OCI-LY1 (cell line): ENCODE results near the gene OR10G3.
"Not testable (repeated sequence)": the region's sequence is repeated elsewhere in the genome, so short reads cannot be mapped to it uniquely, and the experiment has no call there.

ENCODE experiments used
- H2AFZ ChIP-seq: fragments of 200-600 bp; sonication (generic), shearing (Covaris generic); 2 replicates; pipeline ENCODE4 v1.6.0; 2014; ENCODE audit warnings: antibody characterized with exemption, mild to moderate bottlenecking, low read length
- H3F3A ChIP-seq: fragments of 200-600 bp; sonication (generic), shearing (Covaris generic); 2 replicates; pipeline ENCODE4 v1.6.0; 2014; ENCODE audit warnings: mild to moderate bottlenecking, antibody characterized with exemption, low read length, moderate library complexity; ENCODE audit not compliant: insufficient read depth
- H3K27ac ChIP-seq: fragments of 200-600 bp; sonication (generic); 2 replicates; pipeline ENCODE4 v1.5.1; 2014; ENCODE audit warnings: low read length, mixed run types, mild to moderate bottlenecking, low read depth; ENCODE audit not compliant: poor library complexity, severe bottlenecking
- H3K27me3 ChIP-seq: fragments of 200-600 bp; sonication (generic); 2 replicates; pipeline ENCODE4 v1.6.0; 2014; ENCODE audit warnings: antibody characterized with exemption, mild to moderate bottlenecking, low read length, moderate library complexity; ENCODE audit not compliant: insufficient read depth
- H3K36me3 ChIP-seq: fragments of 200-600 bp; sonication (generic); 2 replicates; pipeline ENCODE4 v1.6.1; 2014; ENCODE audit warnings: mild to moderate bottlenecking, antibody characterized with exemption, low read length, moderate library complexity, mixed read lengths; ENCODE audit not compliant: insufficient read depth
- H3K4me1 ChIP-seq: fragments of 200-600 bp; sonication (generic); 2 replicates; pipeline ENCODE4 v1.5.1; 2014; ENCODE audit warnings: mild to moderate bottlenecking, low read length, moderate library complexity; ENCODE audit not compliant: insufficient read depth, severe bottlenecking
- H3K4me2 ChIP-seq: fragments of 200-600 bp; sonication (generic), shearing (Covaris generic); 2 replicates; pipeline ENCODE4 v1.6.1; 2014; ENCODE audit warnings: low read length
- H3K4me3 ChIP-seq: fragments of 200-600 bp; sonication (generic); 2 replicates; pipeline ENCODE4 v1.5.1; 2014; ENCODE audit warnings: low read length, low read depth, mild to moderate bottlenecking, mixed read lengths; ENCODE audit not compliant: poor library complexity, severe bottlenecking
- H3K79me2 ChIP-seq: fragments of 200-600 bp; shearing (Covaris generic); 2 replicates; pipeline ENCODE4 v1.6.1; 2016; ENCODE audit warnings: mixed run types, low read length, mixed read lengths; ENCODE audit not compliant: insufficient read depth
- H3K9ac ChIP-seq: fragments of 200-600 bp; sonication (generic), shearing (Covaris generic); 2 replicates; pipeline ENCODE4 v1.6.1; 2014; ENCODE audit warnings: mild to moderate bottlenecking, low read length, mixed read lengths
- H3K9me2 ChIP-seq: fragments of 200-600 bp; sonication (generic), shearing (Covaris generic); 2 replicates; pipeline ENCODE4 v1.6.1; 2014; ENCODE audit warnings: low read depth, mild to moderate bottlenecking, low read length, mixed read lengths
- H3K9me3 ChIP-seq: fragments of 200-600 bp; shearing (Covaris generic); 2 replicates; pipeline ENCODE4 v1.6.1; 2014; ENCODE audit warnings: low read length, mixed read lengths
- H4K20me1 ChIP-seq: fragments of 200-600 bp; sonication (generic), shearing (Covaris generic); 2 replicates; pipeline ENCODE4 v1.6.0; 2016; ENCODE audit warnings: mild to moderate bottlenecking, low read length; ENCODE audit not compliant: insufficient read depth
- CTCF ChIP-seq: fragments of 200-600 bp; sonication (generic), shearing (Covaris generic); IDR thresholded peaks from 2 replicates; pipeline ENCODE4 v1.5.1; 2017; ENCODE audit warnings: mild to moderate bottlenecking, antibody characterized with exemption, low read length, moderate library complexity, mixed read lengths
- EZH2 ChIP-seq: fragments of 200-600 bp; sonication (generic), shearing (Covaris generic); IDR thresholded peaks from 2 replicates; pipeline ENCODE4 v1.8.0; 2017; ENCODE audit warnings: borderline replicate concordance, mixed run types, mild to moderate bottlenecking, antibody characterized with exemption, low read length, moderate library complexity, mixed read lengths

Gene OR10G3

DNA sequence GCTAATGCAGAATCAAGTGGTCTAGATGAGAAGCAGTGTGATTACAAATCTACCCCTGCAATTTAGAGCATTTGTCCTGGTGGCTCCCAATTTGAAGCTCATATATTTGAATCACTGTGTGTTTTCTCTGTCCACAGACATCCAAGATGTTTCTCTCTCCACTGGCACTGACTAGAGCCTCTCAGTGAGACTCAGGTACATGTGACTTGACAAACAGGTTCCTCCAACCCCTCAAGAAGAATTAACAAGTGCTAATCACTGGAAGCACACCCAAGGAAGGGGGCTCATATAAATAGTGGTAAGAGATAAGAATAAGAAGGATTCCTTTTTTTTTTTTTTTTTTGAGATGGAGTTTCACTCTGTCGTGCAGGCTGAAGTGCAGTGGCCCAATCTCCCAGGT lies 34.4 kb upstream of the OR10G3 start:
- Histone ChIP-seq H3K36me3 (no peaks in the 10 kb centered on the region), H3K27ac (no peak overlapping the region), H2AFZ (no peak overlapping the region), H3K4me1 (no peaks in the 10 kb centered on the region), H3K27me3 (no peaks in the 10 kb centered on the region), H3K9me3 (no peaks in the 10 kb centered on the region), H4K20me1 (no peaks in the 10 kb centered on the region), H3K9ac (no peak overlapping the region), H3F3A (no peaks in the 10 kb centered on the region), H3K9me2 (no peaks in the 10 kb centered on the region), H3K79me2 (no peaks in the 10 kb centered on the region), H3K4me3 (no peak overlapping the region), H3K4me2 (no peak overlapping the region)
- TF ChIP-seq CTCF (no peak), EZH2 (no peak)

DNA sequence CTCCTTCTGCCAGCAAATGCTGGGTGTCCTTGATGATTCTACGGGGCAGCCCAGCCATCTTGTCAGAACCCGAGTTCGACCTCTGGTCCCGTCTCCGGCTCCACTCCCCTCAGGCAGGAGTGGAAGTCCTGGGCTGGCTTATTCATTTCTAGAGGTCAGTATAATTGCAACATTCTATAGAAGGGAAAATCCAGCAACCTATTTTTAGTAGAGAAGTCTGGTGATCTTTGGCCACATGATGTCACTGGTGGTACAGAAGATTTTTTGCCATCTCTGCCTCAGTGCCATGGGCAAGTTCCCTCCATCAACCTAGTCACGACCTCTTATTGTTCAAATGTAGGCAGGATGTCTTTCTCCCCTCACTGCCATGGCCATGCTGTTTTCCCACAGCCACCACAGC lies 32.4 kb upstream of the OR10G3 start:
- no peaks in the 10 kb centered on the region for H3K36me3 ChIP-seq
- no peaks in the 10 kb centered on the region for H3K4me1 ChIP-seq
- no peak overlapping the region for H3K27ac ChIP-seq
- H3K9me3 ChIP-seq = no peaks in the 10 kb centered on the region
- no peaks in the 10 kb centered on the region for H3F3A ChIP-seq
- no peaks in the 10 kb centered on the region for H4K20me1 ChIP-seq
- H3K4me3 ChIP-seq = no peak overlapping the region
- TF ChIP-seq EZH2 (no peak), CTCF (no peak)
- no peak overlapping the region for H3K4me2 ChIP-seq
- H3K79me2 ChIP-seq = no peaks in the 10 kb centered on the region
- no peak overlapping the region for H2AFZ ChIP-seq
- H3K27me3 ChIP-seq = no peaks in the 10 kb centered on the region
- no peaks in the 10 kb centered on the region for H3K9me2 ChIP-seq
- H3K9ac ChIP-seq = no peak overlapping the region

- not testable (repeated sequence) for H3K36me3 ChIP-seq, H3K4me3 ChIP-seq, H4K20me1 ChIP-seq, H3K9me2 ChIP-seq, H3F3A ChIP-seq, H3K9ac ChIP-seq, H2AFZ ChIP-seq, H3K9me3 ChIP-seq, H3K79me2 ChIP-seq, H3K4me1 ChIP-seq, H3K27me3 ChIP-seq, H3K4me2 ChIP-seq, H3K27ac ChIP-seq
Measured at GRCh38 chr14:21602181-21602580, 22.3 kb upstream of the OR10G3 start.

DNA sequence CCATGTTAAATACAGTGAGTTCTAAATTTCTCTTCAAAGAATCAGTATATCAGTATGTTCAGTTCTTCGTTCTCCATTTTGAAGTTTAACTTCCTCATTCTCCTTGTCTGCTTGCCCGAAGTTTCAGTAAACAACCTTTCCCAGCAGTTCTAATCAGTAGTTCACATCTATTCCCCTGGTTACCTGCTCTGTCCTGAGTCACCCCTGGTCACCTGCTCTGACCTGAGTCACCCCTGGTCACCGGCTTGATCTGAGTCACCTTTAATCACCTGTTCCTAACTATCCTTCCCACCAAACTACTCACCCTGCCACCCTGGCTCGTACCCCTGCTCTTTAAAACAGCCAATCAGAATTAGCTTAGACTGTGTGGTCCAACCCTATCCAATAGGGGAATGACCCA lies 9.4 kb upstream of the OR10G3 start:
- Histone ChIP-seq H3K9me3 (no peaks in the 10 kb centered on the region), H3K4me1 (no peaks in the 10 kb centered on the region), H3K4me3 (no peak overlapping the region), H3K27ac (no peak overlapping the region), H3K27me3 (no peaks in the 10 kb centered on the region), H3K4me2 (no peak overlapping the region), H4K20me1 (no peaks in the 10 kb centered on the region), H3K9ac (no peak overlapping the region), H3K79me2 (no peaks in the 10 kb centered on the region), H2AFZ (no peak overlapping the region), H3K36me3 (no peaks in the 10 kb centered on the region), H3F3A (no peaks in the 10 kb centered on the region), H3K9me2 (no peaks in the 10 kb centered on the region)
- TF ChIP-seq EZH2 (no peak), CTCF (no peak)
